Measurements from ENCODE around the gene LBX2.
"Not testable (repeated sequence)": the region's sequence is repeated elsewhere in the genome, so short reads cannot be mapped to it uniquely, and the experiment has no call there.

The LBX2 gene

GRCh38 chr2:74504591-74504990 is 5.2 kb upstream of the LBX2 start:
- no peak for DNase-seq (ENCODE audit: low read depth, low spot score)

- DNase-seq (ENCODE audit: low read depth, low spot score) = no peak
Observed at GRCh38 chr2:74503506-74504475, 4.4 kb upstream of the LBX2 start.

GRCh38 chr2:74502720-74503505 is 3.5 kb upstream of the LBX2 start:
- no peak for DNase-seq (ENCODE audit: low read depth, low spot score)

GRCh38 chr2:74502147-74502719 is 2.8 kb upstream of the LBX2 start:
- no peak for DNase-seq (ENCODE audit: low read depth, low spot score)

GRCh38 chr2:74501335-74502071 is 2.1 kb upstream of the LBX2 start:
- DNase-seq (ENCODE audit: low read depth, low spot score) = no peak

- no peak for DNase-seq (ENCODE audit: low read depth, low spot score)
Observed at GRCh38 chr2:74500578-74500946, 1.2 kb upstream of the LBX2 start.

- no peak for DNase-seq (ENCODE audit: low read depth, low spot score)
Observed at GRCh38 chr2:74499940-74500577, 656 bp upstream of the LBX2 start.

GRCh38 chr2:74498500-74499266 is 720 bp downstream of the LBX2 start:
- no peak for DNase-seq (ENCODE audit: low read depth, low spot score)

- no peak for DNase-seq (ENCODE audit: low read depth, low spot score)
Observed at GRCh38 chr2:74497777-74498499, 1.5 kb downstream of the LBX2 start.

- DNase-seq (ENCODE audit: low read depth, low spot score) = no peak
Observed at GRCh38 chr2:74496997-74497776, 2.2 kb downstream of the LBX2 start.

GRCh38 chr2:74495440-74495839 is 4.0 kb downstream of the LBX2 start:
- no peak for DNase-seq (ENCODE audit: low read depth, low spot score)

- DNase-seq (ENCODE audit: low read depth, low spot score) = no peak
Observed at GRCh38 chr2:74493546-74493945, 5.9 kb downstream of the LBX2 start.

GRCh38 chr2:74491648-74492544 is 7.5 kb downstream of the LBX2 start:
- no peak for DNase-seq (ENCODE audit: low read depth, low spot score)

- no peak for DNase-seq (ENCODE audit: low read depth, low spot score)
Observed at GRCh38 chr2:74489906-74490305, 9.5 kb downstream of the LBX2 start.

GRCh38 chr2:74488643-74489481 is 10.5 kb downstream of the LBX2 start:
- no peak for DNase-seq (ENCODE audit: low read depth, low spot score)

- DNase-seq (ENCODE audit: low read depth, low spot score) = no peak
Observed at GRCh38 chr2:74486141-74486540, 13.3 kb downstream of the LBX2 start.

- DNase-seq (ENCODE audit: low read depth, low spot score) = not testable (repeated sequence)
Observed at GRCh38 chr2:74483675-74484164, 15.7 kb downstream of the LBX2 start.
